Measurements from ENCODE around the gene SPHK2.
"Not testable (repeated sequence)": the region's sequence is repeated elsewhere in the genome, so short reads cannot be mapped to it uniquely, and the experiment has no call there.

The SPHK2 gene

DNA sequence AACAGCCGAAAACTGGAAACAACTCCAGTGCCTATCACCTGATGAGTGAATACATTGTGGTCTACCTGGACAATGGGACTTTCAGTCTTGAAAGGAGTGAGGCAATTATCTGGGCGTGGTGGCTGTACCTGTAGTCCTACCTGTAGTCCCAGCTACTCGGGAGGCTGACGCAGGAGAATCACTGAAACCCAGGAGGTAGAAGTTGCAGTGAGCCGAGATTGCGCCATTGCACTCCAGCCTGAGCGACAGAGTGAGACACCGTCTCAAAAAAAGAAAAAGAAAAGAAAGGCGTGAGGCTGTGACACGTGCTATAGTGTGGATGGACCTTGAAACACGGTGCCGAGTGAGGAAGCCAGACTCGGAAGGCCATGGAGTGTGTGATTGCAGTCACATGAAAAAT, 57.6 kb downstream of the SPHK2 start:
- no peaks in the 10 kb centered on the region for H3K9me3 ChIP-seq (ENCODE audit: control insufficient read depth in 2 of 2, low read length in 2 of 2)
- no peaks in the 10 kb centered on the region for H3K36me3 ChIP-seq (ENCODE audit: control insufficient read depth in 2 of 2, insufficient read depth in 2 of 2, low read length in 2 of 2)
- H3K4me1 ChIP-seq (ENCODE audit: control insufficient read depth in 2 of 2, insufficient read depth in 2 of 2, low read length in 2 of 2), result peaks cover 9 to 25% of the 10 kb centered on the region in 2 donors
- no peaks in the 10 kb centered on the region for H3K27me3 ChIP-seq (ENCODE audit: control insufficient read depth in 2 of 2, insufficient read depth in 2 of 2, low read length in 2 of 2)
- no peak overlapping the region for H3K4me3 ChIP-seq (ENCODE audit: low read length in 2 of 2)
- peak overlapping the region; percentile 32 to 70 for H3K27ac ChIP-seq (ENCODE audit: low read depth in 2 of 2, low read length in 2 of 2)
- H3K9ac ChIP-seq (ENCODE audit: low read depth in 1 of 2, low read length in 2 of 2), result peak overlapping the region in 1 of 2 donors; percentile 58

DNA sequence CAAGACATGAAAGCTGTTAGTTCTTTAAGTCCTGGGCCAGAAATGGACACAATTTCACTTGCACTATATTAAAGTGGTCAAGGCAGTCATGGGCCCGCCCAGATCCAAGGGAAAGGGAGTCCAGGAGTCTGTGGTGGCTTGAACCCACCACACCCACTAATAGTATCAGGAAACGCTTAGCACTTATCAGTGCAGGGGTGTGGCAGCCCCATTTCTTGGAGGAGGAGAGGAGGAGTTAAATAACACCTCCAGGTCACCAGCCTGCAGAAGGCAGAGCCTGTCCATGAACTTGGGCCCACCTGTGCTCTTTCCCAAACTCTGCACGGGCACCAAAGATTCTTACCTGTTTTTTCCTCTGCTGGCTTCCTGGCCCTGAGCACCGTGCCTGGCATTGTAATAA, 58.9 kb downstream of the SPHK2 start:
- Histone ChIP-seq H3K4me1 (ENCODE audit: control insufficient read depth in 2 of 2, insufficient read depth in 2 of 2, low read length in 2 of 2) (peaks cover 9 to 25% of the 10 kb centered on the region in 2 donors), H3K27ac (ENCODE audit: low read depth in 2 of 2, low read length in 2 of 2) (peak overlapping the region; percentile 58 to 70), H3K4me3 (ENCODE audit: low read length in 2 of 2) (no peak overlapping the region), H3K9me3 (ENCODE audit: control insufficient read depth in 2 of 2, low read length in 2 of 2) (no peaks in the 10 kb centered on the region), H3K27me3 (ENCODE audit: control insufficient read depth in 2 of 2, insufficient read depth in 2 of 2, low read length in 2 of 2) (no peaks in the 10 kb centered on the region), H3K9ac (ENCODE audit: low read depth in 1 of 2, low read length in 2 of 2) (peak overlapping the region in 1 of 2 donors; percentile 51), H3K36me3 (ENCODE audit: control insufficient read depth in 2 of 2, insufficient read depth in 2 of 2, low read length in 2 of 2) (no peaks in the 10 kb centered on the region)

DNA sequence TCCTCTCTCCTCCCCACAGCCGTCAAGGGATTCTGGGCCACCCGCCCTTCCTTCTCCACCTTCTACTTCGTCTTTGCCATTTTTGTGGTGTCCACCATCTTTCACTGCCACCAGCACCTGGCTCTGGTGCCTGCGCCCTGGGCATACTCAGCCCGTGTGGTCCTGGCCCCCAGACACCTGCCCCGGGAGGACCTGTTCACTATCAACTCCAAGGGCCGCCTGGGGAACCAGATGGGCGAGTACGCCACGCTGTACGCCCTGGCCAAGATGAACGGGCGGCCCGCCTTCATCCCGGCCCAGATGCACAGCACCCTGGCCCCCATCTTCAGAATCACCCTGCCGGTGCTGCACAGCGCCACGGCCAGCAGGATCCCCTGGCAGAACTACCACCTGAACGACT, 60.7 kb downstream of the SPHK2 start:
- not testable (repeated sequence) for H3K27me3 ChIP-seq (ENCODE audit: control insufficient read depth in 2 of 2, insufficient read depth in 2 of 2, low read length in 2 of 2); H3K9me3 ChIP-seq (ENCODE audit: control insufficient read depth in 2 of 2, low read length in 2 of 2); H3K9ac ChIP-seq (ENCODE audit: low read depth in 1 of 2, low read length in 2 of 2); H3K36me3 ChIP-seq (ENCODE audit: control insufficient read depth in 2 of 2, insufficient read depth in 2 of 2, low read length in 2 of 2); H3K4me3 ChIP-seq (ENCODE audit: low read length in 2 of 2); H3K27ac ChIP-seq (ENCODE audit: low read depth in 2 of 2, low read length in 2 of 2)
- peaks cover 12 to 29% of the 10 kb centered on the region in 2 donors for H3K4me1 ChIP-seq (ENCODE audit: control insufficient read depth in 2 of 2, insufficient read depth in 2 of 2, low read length in 2 of 2)
